Stromal cell of bone marrow (primary cell): Measurements from ENCODE around the gene DAZL.
"Not testable (repeated sequence)": the region's sequence is repeated elsewhere in the genome, so short reads cannot be mapped to it uniquely, and the experiment has no call there.

Experiments
- DNase-seq: peaks from one replicate; pipeline ENCODE4 v3.0.0-alpha.2; 2012; ENCODE audit warnings: low read depth

Gene DAZL

DNA sequence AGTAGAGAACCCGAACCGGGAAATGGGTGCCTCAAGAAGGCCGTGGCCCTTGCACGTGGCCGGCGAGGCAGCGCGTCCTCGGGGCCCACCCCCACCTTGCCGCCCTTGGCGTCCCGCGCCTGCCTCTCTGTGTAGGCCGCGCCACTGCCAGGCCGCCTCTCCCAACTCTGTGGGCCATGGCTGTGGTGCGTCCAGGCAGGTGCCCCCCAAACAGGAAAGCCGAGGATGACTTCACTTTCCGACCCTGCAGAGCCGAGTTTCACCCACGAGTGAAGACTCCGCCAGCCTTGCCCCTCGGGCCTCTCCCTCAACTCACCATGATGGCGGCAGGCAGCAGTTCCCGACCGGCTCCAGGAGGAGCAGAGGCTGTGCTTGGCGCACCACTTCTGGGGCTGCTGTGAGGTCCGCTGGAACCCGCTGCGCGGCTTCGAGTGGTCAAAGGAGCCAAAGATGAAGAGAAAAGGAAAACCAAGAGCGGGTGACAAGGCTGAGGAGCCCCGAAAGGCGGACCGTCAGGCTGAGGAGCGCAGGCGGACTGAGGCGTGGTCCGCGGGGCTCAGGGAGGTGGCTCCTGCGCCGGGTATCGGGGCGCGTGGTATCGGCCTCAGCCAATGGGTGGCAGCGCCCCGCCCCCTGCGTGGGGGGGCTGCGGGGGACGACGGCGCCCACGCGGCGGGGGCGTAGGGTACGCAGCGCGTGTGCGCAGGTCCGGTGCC lies at the start of gene DAZL:
TSS of gene DAZL (minus strand) at position 537 of the 716 bp plus-strand sequence. CDS start at position 319, 218 bp downstream.
- no peak for DNase-seq

DNA sequence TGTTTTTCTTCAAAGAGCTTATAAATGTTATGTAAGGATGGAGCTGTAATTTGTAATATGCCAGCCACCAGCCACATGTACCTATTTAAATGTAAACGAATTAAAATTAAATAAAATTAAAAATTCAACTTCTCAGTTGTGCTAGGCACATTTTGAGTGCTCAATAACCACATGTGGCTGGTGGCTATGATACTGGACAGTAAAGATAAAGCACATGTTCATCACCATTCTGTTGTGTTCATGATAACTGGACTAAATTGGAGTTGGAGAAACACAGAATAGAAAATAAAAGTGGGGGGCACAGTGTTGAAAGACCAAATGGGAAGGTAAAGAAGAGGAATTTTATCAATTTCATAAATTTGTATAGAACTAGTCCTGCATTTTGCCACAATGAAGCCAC lies 49.8 kb upstream of the DAZL start:
- no peak for DNase-seq

DNA sequence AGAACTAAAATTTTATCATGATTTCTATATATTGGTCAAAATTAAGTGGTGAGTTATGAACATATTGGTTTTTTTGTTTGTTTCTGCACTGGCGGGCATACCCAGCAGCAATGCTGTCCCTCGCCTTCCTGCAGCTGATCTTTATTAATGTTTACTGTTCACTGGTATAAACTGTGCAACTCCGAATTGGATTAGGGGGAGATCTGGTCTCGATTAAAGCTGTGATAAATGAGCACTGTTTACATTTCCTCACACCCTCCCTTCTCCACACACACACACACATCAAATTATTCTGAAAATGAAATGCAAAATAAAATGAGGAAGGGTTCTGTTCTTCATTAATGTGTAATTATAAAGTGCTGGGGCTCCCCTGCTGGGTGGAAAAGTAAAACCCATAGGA lies 48.5 kb upstream of the DAZL start:
- DNase-seq = no peak

- peak; percentile 14 for DNase-seq
Measured at GRCh38 chr3:16647668-16648067, 42.4 kb upstream of the DAZL start.

DNA sequence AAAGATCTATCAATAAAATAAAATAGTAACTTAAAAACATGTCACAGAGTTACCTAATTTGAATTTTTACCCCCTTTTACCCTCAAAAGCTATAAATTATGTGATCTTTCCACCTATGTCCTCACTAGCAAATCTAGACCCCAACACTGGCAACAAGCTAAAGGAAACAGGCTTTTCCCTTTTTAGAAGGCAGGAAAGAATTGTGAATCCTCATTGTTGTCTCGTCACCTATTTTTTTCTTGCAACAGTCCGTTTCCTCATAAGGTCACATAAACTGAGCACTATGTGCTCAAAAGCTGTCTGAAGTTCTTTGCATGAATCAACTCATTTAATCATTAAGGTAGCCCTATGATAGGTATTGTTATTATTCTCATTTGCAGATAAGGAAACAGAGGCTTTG lies 34.6 kb upstream of the DAZL start:
- DNase-seq = no peak

DNA sequence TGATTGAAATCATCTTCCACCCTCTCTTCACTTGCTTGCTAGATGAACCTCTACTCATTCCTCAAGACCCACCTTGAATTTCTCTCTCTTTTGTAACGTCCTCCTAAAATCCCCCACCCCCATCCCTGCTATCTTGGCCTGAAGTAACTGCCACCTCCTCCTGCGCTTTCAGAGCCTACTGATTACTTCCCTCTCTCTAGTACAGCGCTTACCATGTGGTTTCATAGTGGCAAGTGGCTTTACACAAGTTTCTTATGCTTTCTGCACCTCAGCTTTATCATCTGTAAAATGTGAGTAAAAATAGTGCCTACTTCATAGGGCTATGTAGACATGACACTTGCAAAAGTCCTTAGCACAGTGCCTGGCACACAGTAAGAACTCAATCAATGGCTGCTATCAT lies 28.7 kb upstream of the DAZL start:
- DNase-seq = no peak

GRCh38 chr3:16632395-16632794 lies 27.2 kb upstream of the DAZL start:
- no peak for DNase-seq

DNA sequence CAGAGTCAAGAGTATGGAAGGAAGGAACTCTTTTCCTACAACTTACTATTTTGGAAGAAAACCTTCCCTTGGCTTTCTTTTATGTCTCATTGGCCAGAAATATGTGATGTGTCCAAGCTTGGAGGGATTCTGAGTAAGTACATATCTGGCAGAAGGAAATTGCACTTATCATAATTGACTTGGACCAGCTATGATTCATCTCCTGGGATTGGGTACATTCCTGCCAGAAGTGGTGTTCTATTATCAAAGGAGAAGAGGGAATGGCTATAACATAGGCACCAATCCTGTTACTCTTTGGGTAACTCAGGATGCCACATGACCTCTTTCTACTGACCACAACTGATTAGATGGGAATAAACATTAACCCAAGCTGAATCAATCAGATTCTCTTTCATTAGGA lies 13.5 kb upstream of the DAZL start:
- peak; percentile 55 for DNase-seq

- DNase-seq = not testable (repeated sequence)
Measured at GRCh38 chr3:16617155-16617554, 11.9 kb upstream of the DAZL start.

- DNase-seq = no peak
Measured at GRCh38 chr3:16616083-16616482, 10.9 kb upstream of the DAZL start.

GRCh38 chr3:16614033-16615031 lies 9.1 kb upstream of the DAZL start:
- peak; percentile 45 for DNase-seq

GRCh38 chr3:16609927-16610580 lies 4.8 kb upstream of the DAZL start:
- no peak for DNase-seq

DNA sequence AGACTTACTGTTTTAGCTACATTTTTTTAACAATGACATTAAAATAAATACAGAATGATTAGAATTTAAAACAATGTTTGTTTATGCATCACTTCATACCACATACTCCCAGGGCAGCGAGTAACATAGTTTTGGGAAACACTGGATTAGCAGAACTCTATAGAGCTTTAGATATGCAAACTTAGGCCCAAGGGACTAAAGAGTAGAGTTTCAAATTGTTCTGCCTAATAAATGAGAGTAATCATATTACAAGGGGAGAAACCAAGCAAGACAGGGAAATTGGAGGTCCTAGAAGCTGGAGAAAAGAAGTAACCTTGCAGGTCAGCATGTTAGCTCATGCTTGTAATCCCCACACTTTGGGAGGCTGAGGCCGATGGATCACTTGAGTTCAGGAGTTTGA lies 3.6 kb upstream of the DAZL start:
- no peak for DNase-seq

GRCh38 chr3:16607718-16608117 lies 2.5 kb upstream of the DAZL start:
- DNase-seq = no peak

DNA sequence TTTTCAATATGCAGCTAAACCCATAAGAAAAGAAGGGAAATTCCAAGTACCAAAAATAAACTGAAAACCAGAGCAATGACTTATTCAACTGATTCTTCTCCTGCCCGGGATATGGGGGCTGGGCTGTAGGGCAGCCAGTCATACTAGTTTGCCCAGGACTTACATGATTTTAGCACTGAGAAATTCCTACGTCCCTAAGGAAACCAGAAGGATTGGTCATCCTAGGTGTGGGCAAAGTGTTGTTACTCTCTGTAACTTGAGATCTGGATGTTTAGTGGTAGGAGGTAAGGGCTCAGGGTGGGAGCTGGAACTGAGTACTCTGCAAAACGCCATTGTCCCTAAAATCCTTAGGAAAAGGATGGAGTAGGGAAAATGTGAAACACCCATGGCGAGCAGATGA lies 1.2 kb upstream of the DAZL start:
- DNase-seq = no peak

- DNase-seq = no peak
Measured at GRCh38 chr3:16605966-16606365, 743 bp upstream of the DAZL start.

- DNase-seq = no peak
Measured at GRCh38 chr3:16604433-16604832, 790 bp downstream of the DAZL start.

GRCh38 chr3:16601537-16602005 lies 3.7 kb downstream of the DAZL start:
- DNase-seq = no peak

GRCh38 chr3:16600780-16601536 lies 4.3 kb downstream of the DAZL start:
- DNase-seq = peak; percentile 50

- DNase-seq = no peak
Measured at GRCh38 chr3:16599694-16600093, 5.5 kb downstream of the DAZL start.

GRCh38 chr3:16596352-16597032 lies 8.7 kb downstream of the DAZL start:
- no peak for DNase-seq
